ENCODE results near the gene SPTB.

Gene SPTB

DNA sequence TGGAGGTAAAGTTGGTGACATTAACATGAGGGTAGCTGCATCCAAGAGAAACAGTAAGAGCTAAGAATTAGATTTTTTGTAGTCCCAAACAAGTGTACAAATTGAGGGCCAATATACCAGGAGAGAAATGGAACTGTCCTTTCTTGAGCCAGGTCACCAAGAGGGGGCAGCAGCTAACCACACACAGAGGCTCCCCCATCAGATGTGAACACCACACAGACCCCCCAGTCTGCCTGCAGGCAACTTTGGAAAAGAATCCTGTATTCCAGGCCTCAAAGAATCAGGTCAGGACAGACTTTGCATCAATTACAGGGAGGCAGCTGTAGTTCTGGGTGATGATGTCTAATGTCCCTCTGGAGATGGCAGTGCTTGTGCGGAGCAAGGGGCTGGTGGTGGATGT, 77.9 kb downstream of the SPTB start:
- H3K4me1 ChIP-seq (ENCODE audit: insufficient read depth, low read length) = no peaks in the 10 kb centered on the region
- ATAC-seq (ENCODE audit: insufficient read depth, low read depth) = 0 out of 3 replicates have a peak, but pooled peaks have one; percentile 33
- no peak overlapping the region for H3K9ac ChIP-seq (ENCODE audit: low read depth, low read length)
- H3K4me3 ChIP-seq (ENCODE audit: low read depth in 1 of 2, low read length in 2 of 2) = no peak overlapping the region
- H3K79me2 ChIP-seq (ENCODE audit: insufficient read depth, low read length) = no peaks in the 10 kb centered on the region
- peak; percentile 12 for DNase-seq
- H2AFZ ChIP-seq (ENCODE audit: low read depth, low read length) = no peak overlapping the region
- no peaks in the 10 kb centered on the region for H4K20me1 ChIP-seq (ENCODE audit: insufficient read depth, low read length)
- H3K27me3 ChIP-seq (ENCODE audit: insufficient read depth, low read length, poor library complexity) = peaks cover 24% of the 10 kb centered on the region
- no peaks in the 10 kb centered on the region for H3K9me3 ChIP-seq (ENCODE audit: insufficient read depth, low read length, severe bottlenecking)
- no peak overlapping the region for H3K27ac ChIP-seq (ENCODE audit: low read length)
- H3K36me3 ChIP-seq (ENCODE audit: insufficient read depth, low read length) = no peaks in the 10 kb centered on the region
- H3K4me2 ChIP-seq (ENCODE audit: insufficient read depth, low read length) = no peak overlapping the region
- no peak for TF ChIP-seq EZH2 (IDR thresholded peaks at IDR 0.05; ENCODE audit: borderline replicate concordance, low read depth, low read length, severe bottlenecking)
- TF ChIP-seq, protein P1, sequence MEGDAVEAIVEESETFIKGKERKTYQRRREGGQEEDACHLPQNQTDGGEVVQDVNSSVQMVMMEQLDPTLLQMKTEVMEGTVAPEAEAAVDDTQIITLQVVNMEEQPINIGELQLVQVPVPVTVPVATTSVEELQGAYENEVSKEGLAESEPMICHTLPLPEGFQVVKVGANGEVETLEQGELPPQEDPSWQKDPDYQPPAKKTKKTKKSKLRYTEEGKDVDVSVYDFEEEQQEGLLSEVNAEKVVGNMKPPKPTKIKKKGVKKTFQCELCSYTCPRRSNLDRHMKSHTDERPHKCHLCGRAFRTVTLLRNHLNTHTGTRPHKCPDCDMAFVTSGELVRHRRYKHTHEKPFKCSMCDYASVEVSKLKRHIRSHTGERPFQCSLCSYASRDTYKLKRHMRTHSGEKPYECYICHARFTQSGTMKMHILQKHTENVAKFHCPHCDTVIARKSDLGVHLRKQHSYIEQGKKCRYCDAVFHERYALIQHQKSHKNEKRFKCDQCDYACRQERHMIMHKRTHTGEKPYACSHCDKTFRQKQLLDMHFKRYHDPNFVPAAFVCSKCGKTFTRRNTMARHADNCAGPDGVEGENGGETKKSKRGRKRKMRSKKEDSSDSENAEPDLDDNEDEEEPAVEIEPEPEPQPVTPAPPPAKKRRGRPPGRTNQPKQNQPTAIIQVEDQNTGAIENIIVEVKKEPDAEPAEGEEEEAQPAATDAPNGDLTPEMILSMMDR (IDR thresholded peaks at IDR 0.05; ENCODE audit: borderline replicate concordance, extremely low read depth, low read length, poor library complexity, severe bottlenecking) = peak; percentile 47

DNA sequence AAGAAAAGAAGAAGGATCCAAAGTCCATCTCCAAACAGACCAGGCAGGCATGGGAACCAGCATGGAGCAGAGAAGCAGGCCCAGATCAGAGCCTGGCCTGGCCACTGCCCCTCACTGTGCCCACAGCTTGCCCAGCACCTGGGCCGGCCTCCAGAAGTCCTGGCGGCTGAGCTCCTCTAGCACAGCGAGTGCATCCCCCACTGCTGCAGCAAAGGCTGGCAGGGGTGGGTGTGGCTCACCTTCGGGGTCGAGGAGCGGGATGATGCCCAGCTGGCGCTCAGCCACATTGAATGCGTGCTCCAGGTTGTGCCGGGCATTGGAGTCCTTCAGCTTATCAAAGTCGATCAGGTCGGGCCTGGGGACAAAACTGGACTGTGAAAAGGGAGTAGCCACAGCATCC, 78.7 kb downstream of the SPTB start:
- H3K4me3 ChIP-seq (ENCODE audit: low read depth in 1 of 2, low read length in 2 of 2) = no peak overlapping the region
- H3K27ac ChIP-seq (ENCODE audit: low read length) = no peak overlapping the region
- H3K79me2 ChIP-seq (ENCODE audit: insufficient read depth, low read length) = no peaks in the 10 kb centered on the region
- no peaks in the 10 kb centered on the region for H3K4me1 ChIP-seq (ENCODE audit: insufficient read depth, low read length)
- DNase-seq = no peak
- H3K9me3 ChIP-seq (ENCODE audit: insufficient read depth, low read length, severe bottlenecking) = no peaks in the 10 kb centered on the region
- no peak overlapping the region for H3K9ac ChIP-seq (ENCODE audit: low read depth, low read length)
- H4K20me1 ChIP-seq (ENCODE audit: insufficient read depth, low read length) = no peaks in the 10 kb centered on the region
- H2AFZ ChIP-seq (ENCODE audit: low read depth, low read length) = no peak overlapping the region
- no peaks in the 10 kb centered on the region for H3K36me3 ChIP-seq (ENCODE audit: insufficient read depth, low read length)
- no peak for ATAC-seq (ENCODE audit: insufficient read depth, low read depth)
- H3K27me3 ChIP-seq (ENCODE audit: insufficient read depth, low read length, poor library complexity) = peaks cover 22% of the 10 kb centered on the region
- no peak for TF ChIP-seq EZH2 (IDR thresholded peaks at IDR 0.05; ENCODE audit: borderline replicate concordance, low read depth, low read length, severe bottlenecking)
- TF ChIP-seq, protein P1 (IDR thresholded peaks at IDR 0.05; ENCODE audit: borderline replicate concordance, extremely low read depth, low read length, poor library complexity, severe bottlenecking) = no peak
- no peak overlapping the region for H3K4me2 ChIP-seq (ENCODE audit: insufficient read depth, low read length)

DNA sequence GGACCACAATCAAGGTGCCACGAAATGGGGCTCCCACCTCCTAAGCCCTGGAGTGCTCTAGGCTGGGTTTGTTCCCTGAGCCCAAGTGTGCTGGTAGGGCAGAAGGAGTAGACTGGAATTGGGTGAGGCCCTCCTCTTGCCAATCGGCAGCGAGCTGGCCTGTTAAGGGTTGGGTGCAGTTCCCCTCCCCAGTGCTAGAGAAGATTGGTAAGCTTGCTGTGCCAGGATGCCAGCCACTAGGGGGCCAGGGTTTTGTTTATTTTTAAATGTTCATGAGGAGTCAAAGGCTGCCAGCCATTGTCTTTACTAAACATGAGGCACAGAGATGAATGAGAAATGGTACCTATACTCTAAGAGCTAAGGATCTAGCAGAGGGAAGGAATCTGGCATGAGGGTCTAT, 79.7 kb downstream of the SPTB start:
- no peaks in the 10 kb centered on the region for H3K4me1 ChIP-seq (ENCODE audit: insufficient read depth, low read length)
- H3K4me3 ChIP-seq (ENCODE audit: low read depth in 1 of 2, low read length in 2 of 2) = no peak overlapping the region
- H3K4me2 ChIP-seq (ENCODE audit: insufficient read depth, low read length) = no peak overlapping the region
- H3K36me3 ChIP-seq (ENCODE audit: insufficient read depth, low read length) = no peaks in the 10 kb centered on the region
- 0 out of 3 replicates have a peak, but pooled peaks have one; percentile 35 for ATAC-seq (ENCODE audit: insufficient read depth, low read depth)
- no peak overlapping the region for H3K27ac ChIP-seq (ENCODE audit: low read length)
- TF ChIP-seq EZH2 (IDR thresholded peaks at IDR 0.05; ENCODE audit: borderline replicate concordance, low read depth, low read length, severe bottlenecking) = no peak
- TF ChIP-seq, protein P1 (IDR thresholded peaks at IDR 0.05; ENCODE audit: borderline replicate concordance, extremely low read depth, low read length, poor library complexity, severe bottlenecking) = peak; percentile 51
- H4K20me1 ChIP-seq (ENCODE audit: insufficient read depth, low read length) = no peaks in the 10 kb centered on the region
- H3K79me2 ChIP-seq (ENCODE audit: insufficient read depth, low read length) = no peaks in the 10 kb centered on the region
- H2AFZ ChIP-seq (ENCODE audit: low read depth, low read length) = no peak overlapping the region
- H3K9me3 ChIP-seq (ENCODE audit: insufficient read depth, low read length, severe bottlenecking) = no peaks in the 10 kb centered on the region
- H3K9ac ChIP-seq (ENCODE audit: low read depth, low read length) = no peak overlapping the region
- peaks cover 22% of the 10 kb centered on the region for H3K27me3 ChIP-seq (ENCODE audit: insufficient read depth, low read length, poor library complexity)
- DNase-seq = peak; percentile 10

DNA sequence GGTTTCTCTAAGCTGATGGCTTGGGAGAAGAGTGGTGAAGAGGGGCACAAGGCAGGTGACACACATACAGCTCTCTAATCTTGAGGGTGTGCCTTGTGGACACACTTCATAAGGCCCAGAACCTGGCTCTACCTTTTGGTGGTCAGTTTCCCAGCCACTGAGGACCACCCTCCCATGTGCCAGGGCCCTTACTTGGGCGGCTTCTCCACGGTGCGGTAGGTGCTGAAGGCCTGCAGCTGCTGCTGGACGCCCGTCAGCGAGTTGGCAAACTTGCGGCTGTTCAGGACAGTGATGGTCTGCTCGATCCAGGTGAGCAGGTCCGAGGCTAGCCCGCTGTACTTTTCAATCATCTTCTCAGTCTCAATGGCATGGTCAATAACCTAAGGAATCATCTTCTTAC, 80.2 kb downstream of the SPTB start:
- no peaks in the 10 kb centered on the region for H3K9me3 ChIP-seq (ENCODE audit: insufficient read depth, low read length, severe bottlenecking)
- H3K79me2 ChIP-seq (ENCODE audit: insufficient read depth, low read length) = no peaks in the 10 kb centered on the region
- no peak for TF ChIP-seq EZH2 (IDR thresholded peaks at IDR 0.05; ENCODE audit: borderline replicate concordance, low read depth, low read length, severe bottlenecking)
- TF ChIP-seq, protein P1 (IDR thresholded peaks at IDR 0.05; ENCODE audit: borderline replicate concordance, extremely low read depth, low read length, poor library complexity, severe bottlenecking) = no peak
- ATAC-seq (ENCODE audit: insufficient read depth, low read depth) (no peak), DNase-seq (no peak)
- H3K4me2 ChIP-seq (ENCODE audit: insufficient read depth, low read length) = no peak overlapping the region
- H2AFZ ChIP-seq (ENCODE audit: low read depth, low read length) = no peak overlapping the region
- no peaks in the 10 kb centered on the region for H3K4me1 ChIP-seq (ENCODE audit: insufficient read depth, low read length)
- no peak overlapping the region for H3K9ac ChIP-seq (ENCODE audit: low read depth, low read length)
- no peaks in the 10 kb centered on the region for H4K20me1 ChIP-seq (ENCODE audit: insufficient read depth, low read length)
- no peaks in the 10 kb centered on the region for H3K36me3 ChIP-seq (ENCODE audit: insufficient read depth, low read length)
- H3K27me3 ChIP-seq (ENCODE audit: insufficient read depth, low read length, poor library complexity) = peaks cover 22% of the 10 kb centered on the region
- H3K4me3 ChIP-seq (ENCODE audit: low read depth in 1 of 2, low read length in 2 of 2) = no peak overlapping the region
- H3K27ac ChIP-seq (ENCODE audit: low read length) = no peak overlapping the region

Measured in DND-41 (cell line).